ENCODE data around the gene ANXA3. TPM values are rescaled to one million over a fixed set of nuclear protein-coding genes. Genes with fewer than 3 reads are reported as not detected.
"Not testable (repeated sequence)": the region's sequence is repeated elsewhere in the genome, so short reads cannot be mapped to it uniquely, and the experiment has no call there.

ANXA3 gene, protein sequence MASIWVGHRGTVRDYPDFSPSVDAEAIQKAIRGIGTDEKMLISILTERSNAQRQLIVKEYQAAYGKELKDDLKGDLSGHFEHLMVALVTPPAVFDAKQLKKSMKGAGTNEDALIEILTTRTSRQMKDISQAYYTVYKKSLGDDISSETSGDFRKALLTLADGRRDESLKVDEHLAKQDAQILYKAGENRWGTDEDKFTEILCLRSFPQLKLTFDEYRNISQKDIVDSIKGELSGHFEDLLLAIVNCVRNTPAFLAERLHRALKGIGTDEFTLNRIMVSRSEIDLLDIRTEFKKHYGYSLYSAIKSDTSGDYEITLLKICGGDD
- 27.4 and 50.1 TPM in 2 replicates for total RNA-seq

DNA sequence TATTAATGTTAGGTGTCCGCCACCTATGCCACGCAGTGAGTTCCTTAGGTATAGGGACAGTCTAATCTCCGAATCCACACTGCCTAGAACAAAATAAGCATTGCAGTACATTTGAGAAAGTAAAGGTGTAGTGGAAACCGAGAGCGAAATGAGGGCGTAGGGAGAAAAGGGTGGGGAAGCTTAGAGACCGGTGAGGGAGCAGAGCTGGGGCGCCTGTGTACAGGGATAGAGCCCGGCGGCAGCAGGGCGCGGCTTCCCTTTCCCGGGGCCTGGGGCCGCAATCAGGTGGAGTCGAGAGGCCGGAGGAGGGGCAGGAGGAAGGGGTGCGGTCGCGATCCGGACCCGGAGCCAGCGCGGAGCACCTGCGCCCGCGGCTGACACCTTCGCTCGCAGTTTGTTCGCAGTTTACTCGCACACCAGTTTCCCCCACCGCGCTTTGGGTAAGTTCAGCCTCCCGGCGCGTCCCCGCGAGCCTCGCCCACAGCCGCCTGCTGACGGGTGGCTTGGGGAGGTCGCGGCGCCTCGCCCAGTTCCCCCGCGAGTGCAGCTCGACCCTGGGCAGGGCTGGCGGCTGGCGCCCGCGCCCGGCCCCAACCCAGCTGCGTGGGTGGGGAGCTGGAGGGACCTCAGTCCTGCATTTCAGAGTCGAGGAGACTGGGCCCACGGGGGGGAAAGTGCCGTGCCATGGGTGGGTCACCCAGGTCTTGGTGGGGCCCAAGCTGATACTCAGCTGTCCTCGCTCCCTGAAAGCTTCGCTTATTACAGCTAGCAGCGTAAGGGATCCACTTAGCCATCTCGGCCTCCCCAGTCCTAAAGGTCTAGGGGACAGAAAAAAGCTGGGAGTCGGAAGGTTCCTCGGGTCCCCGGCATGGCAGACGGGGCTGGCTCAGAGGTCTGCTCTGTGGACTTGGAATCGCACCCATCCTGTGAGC lies at the start of gene ANXA3:
Gene ANXA3 (plus strand): TSS at position 351 of the 932 bp plus-strand sequence. CDS start 2,704 bp downstream, outside the sequence.
- TF ChIP-seq, protein P1, sequence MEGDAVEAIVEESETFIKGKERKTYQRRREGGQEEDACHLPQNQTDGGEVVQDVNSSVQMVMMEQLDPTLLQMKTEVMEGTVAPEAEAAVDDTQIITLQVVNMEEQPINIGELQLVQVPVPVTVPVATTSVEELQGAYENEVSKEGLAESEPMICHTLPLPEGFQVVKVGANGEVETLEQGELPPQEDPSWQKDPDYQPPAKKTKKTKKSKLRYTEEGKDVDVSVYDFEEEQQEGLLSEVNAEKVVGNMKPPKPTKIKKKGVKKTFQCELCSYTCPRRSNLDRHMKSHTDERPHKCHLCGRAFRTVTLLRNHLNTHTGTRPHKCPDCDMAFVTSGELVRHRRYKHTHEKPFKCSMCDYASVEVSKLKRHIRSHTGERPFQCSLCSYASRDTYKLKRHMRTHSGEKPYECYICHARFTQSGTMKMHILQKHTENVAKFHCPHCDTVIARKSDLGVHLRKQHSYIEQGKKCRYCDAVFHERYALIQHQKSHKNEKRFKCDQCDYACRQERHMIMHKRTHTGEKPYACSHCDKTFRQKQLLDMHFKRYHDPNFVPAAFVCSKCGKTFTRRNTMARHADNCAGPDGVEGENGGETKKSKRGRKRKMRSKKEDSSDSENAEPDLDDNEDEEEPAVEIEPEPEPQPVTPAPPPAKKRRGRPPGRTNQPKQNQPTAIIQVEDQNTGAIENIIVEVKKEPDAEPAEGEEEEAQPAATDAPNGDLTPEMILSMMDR (IDR thresholded peaks at IDR 0.05; ENCODE audit: insufficient read depth, low read depth, low read length): no peak
- no peak for DNase-seq (ENCODE audit: low read depth)
- peak within 1 kb of the TSS; percentile 71 for H3K4me3 ChIP-seq (ENCODE audit: low read depth, low read length)

DNA sequence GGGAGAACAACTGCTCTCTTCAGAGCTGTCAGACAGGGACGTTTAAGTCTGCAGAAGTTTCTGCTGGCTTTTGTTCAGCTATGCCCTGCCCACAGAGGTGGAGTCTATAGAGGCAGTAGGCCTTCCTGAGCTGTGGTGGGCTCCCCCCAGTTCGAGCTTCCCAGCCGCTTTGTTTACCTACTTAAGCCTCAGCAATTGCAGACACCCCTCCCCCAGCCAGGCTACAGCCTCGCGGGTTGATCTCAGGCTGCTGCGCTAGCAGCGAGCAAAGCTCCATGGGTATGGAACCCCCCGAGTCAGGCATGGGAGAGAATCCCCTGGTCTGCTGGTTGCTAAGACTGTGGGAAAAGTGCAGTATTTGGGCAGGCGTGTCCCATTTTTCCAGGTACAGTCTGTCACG lies 45.3 kb upstream of the ANXA3 start:
- not testable (repeated sequence) for H3K4me3 ChIP-seq (ENCODE audit: low read depth, low read length); DNase-seq (ENCODE audit: low read depth)

DNA sequence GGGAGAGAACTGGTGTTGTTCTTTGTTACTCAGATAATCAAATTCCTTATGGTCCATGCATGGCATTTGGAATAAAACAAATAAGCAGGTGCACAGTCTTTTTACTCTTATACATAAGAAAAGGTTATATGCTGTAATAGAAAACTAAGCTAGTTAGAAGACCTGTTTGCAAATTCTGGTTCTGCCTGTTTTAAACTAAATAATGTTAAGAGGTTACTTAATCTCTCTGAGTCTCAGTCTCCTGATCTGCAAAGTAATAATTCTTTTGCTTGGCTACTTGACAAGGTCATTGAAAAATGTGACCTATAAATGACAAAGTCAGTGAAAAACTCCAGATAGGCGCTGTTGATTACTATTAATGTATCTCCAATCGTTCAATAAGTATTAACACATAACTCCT lies 42.5 kb upstream of the ANXA3 start:
- DNase-seq (ENCODE audit: low read depth): no peak
- no peak overlapping the region for H3K4me3 ChIP-seq (ENCODE audit: low read depth, low read length)
- TF ChIP-seq, protein P1 (IDR thresholded peaks at IDR 0.05; ENCODE audit: insufficient read depth, low read depth, low read length): no peak

DNA sequence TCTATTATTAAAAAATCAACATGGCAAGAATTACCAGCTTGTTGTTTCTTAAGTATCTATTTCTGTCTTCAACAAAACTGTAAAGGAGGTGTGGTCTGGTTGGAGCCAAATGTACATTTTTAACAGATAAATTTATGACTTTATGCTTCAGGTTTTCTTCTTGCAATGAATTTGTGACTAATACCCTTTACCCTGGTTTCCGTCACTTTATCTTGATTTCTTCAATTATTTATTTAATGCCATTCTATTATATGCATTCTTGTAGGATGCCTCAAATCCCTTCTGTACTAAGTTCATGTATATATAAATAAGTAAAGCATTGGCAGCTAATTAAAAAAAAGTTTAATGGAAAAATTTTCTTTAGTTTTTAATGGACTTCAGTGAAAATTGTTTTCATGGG lies 41.5 kb upstream of the ANXA3 start:
- no peak for DNase-seq (ENCODE audit: low read depth)
- TF ChIP-seq, protein P1 (IDR thresholded peaks at IDR 0.05; ENCODE audit: insufficient read depth, low read depth, low read length): no peak
- H3K4me3 ChIP-seq (ENCODE audit: low read depth, low read length): no peak overlapping the region

DNA sequence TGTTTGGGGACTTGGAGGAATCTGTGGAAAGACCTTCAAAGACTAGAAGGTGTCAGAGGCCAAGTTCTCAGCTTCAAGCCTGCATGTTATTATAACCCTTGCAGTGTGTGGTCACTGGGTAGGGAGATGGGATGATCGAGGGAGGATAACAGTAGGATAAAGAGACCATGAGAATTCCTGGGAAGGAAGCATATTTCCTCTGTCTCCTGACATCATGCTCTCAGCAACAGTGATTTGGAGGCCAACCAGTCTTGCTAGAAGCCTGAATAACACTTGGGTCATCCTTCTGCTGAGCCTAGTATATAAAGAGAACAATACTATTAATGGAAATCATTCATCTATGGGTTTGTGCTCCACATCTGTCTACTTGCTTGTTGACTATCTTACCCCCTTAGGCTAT lies 40.9 kb upstream of the ANXA3 start:
- H3K4me3 ChIP-seq (ENCODE audit: low read depth, low read length): no peak overlapping the region
- DNase-seq (ENCODE audit: low read depth): no peak
- TF ChIP-seq, protein P1 (IDR thresholded peaks at IDR 0.05; ENCODE audit: insufficient read depth, low read depth, low read length): no peak

DNA sequence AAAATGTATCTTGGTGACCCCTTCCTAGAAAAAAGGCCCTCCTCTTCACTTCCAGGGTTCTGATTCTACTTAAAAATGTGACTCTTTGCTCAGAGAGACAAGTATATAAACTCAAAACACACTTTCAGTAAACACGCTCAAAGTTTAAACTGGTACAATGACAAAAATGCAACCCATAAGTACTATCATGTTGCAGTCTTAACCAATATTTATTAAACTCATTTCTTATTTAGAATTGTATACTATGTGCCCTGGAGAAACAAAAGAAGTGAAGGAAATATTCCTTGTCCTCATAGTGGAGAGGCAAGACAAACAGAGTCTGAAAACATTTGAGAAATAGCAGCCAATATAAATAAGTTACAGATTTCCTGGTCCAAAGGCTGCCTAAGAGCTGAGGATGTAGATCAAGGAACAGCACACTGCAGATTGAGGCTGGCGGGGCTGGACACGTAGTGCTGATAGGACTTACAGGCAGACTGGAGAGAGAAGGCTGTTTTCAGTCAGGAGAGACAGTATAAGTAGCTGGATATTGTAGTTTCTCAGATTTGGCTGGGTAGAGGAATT lies 39.1 kb upstream of the ANXA3 start:
- DNase-seq (ENCODE audit: low read depth): no peak
- TF ChIP-seq, protein P1 (IDR thresholded peaks at IDR 0.05; ENCODE audit: insufficient read depth, low read depth, low read length): no peak
- no peak overlapping the region for H3K4me3 ChIP-seq (ENCODE audit: low read depth, low read length)

All from fibroblast of villous mesenchyme (primary cell).